OCI-LY3 (cell line): Measurements from ENCODE around the gene CEP112.

Experiments used
- H2AFZ ChIP-seq: fragments of 200-600, 300-600 bp; shearing (Covaris generic); 2 replicates; pipeline ENCODE4 v1.6.0; 2014; ENCODE audit warnings: antibody characterized with exemption, low read depth, low read length
- H3K27ac ChIP-seq: fragments of 200-600, 300-600 bp; sonication (generic); 2 replicates; pipeline ENCODE4 v1.5.1; 2014; ENCODE audit warnings: mild to moderate bottlenecking, low read length, moderate library complexity, mixed read lengths
- H3K27me3 ChIP-seq: fragments of 200-600, 300-600 bp; sonication (generic); 2 replicates; pipeline ENCODE4 v1.6.1; 2014; ENCODE audit warnings: low read depth, low read length, mixed read lengths
- H3K36me3 ChIP-seq: fragments of 200-600, 300-600 bp; sonication (generic); replicated peaks from 2 replicates; pipeline ENCODE3; 2014; ENCODE audit warnings: low read depth, low read length, mixed read lengths
- H3K4me1 ChIP-seq: fragments of 300-600, 200-600 bp; sonication (generic); 2 replicates; pipeline ENCODE4 v1.6.1; 2014; ENCODE audit warnings: low read length, mixed read lengths
- H3K4me2 ChIP-seq: fragments of 200-600, 300-600 bp; sonication (generic); 2 replicates; pipeline ENCODE4 v1.6.1; 2014; ENCODE audit warnings: low read length, mixed read lengths
- H3K4me3 ChIP-seq: fragments of 300-600, 200-600 bp; sonication (generic); 2 replicates; pipeline ENCODE4 v1.5.1; 2014; ENCODE audit warnings: antibody characterized with exemption, mild to moderate bottlenecking, low read length, moderate library complexity
- H3K79me2 ChIP-seq: fragments of 300-600, 200-600 bp; shearing (Covaris generic); 2 replicates; pipeline ENCODE4 v1.6.1; 2014; ENCODE audit warnings: mild to moderate bottlenecking, low read length, mixed read lengths
- H3K9ac ChIP-seq: fragments of 300-600, 200-600 bp; shearing (Covaris generic); 2 replicates; pipeline ENCODE4 v1.6.0; 2014; ENCODE audit warnings: mild to moderate bottlenecking, low read length, moderate library complexity
- H3K9me3 ChIP-seq: fragments of 200-600, 300-600 bp; shearing (Covaris generic); 2 replicates; pipeline ENCODE4 v1.6.1; 2014; ENCODE audit warnings: low read length, mixed read lengths; ENCODE audit not compliant: insufficient read depth
- H4K20me1 ChIP-seq: fragments of 200-600, 300-600 bp; sonication (generic); 2 replicates; pipeline ENCODE4 v1.6.1; 2016; ENCODE audit warnings: low read length, mixed read lengths; ENCODE audit not compliant: insufficient read depth
- CTCF ChIP-seq: fragments of 200-600, 300-600 bp; sonication (generic); IDR thresholded peaks from 2 replicates; pipeline ENCODE4 v1.5.1; 2014; ENCODE audit warnings: antibody characterized with exemption, low read length, low read depth
- EZH2phosphoT487 ChIP-seq: fragments of 200-600 bp; shearing (Covaris generic); IDR thresholded peaks from 2 replicates; pipeline ENCODE4 v1.6.1; 2018; ENCODE audit warnings: antibody characterized with exemption, mixed run types, low read depth

The CEP112 gene

GRCh38 chr17:65694601-65695000 is 497.3 kb downstream of the CEP112 start:
- Histone ChIP-seq H2AFZ (no peak overlapping the region), H4K20me1 (no peaks in the 10 kb centered on the region), H3K27me3 (no peaks in the 10 kb centered on the region), H3K4me2 (no peak overlapping the region), H3K36me3 (no peaks in the 10 kb centered on the region), H3K9me3 (no peaks in the 10 kb centered on the region), H3K79me2 (no peaks in the 10 kb centered on the region), H3K27ac (no peak overlapping the region), H3K4me1 (peaks cover 6% of the 10 kb centered on the region), H3K9ac (no peak overlapping the region), H3K4me3 (no peak overlapping the region)
- TF ChIP-seq EZH2phosphoT487, result no peak
- TF ChIP-seq CTCF, result no peak

- no peaks in the 10 kb centered on the region for H3K9me3 ChIP-seq
- H3K79me2 ChIP-seq, result no peaks in the 10 kb centered on the region
Measured at GRCh38 chr17:65690626-65691310, 501.2 kb downstream of the CEP112 start.

GRCh38 chr17:65688307-65688706 is 503.6 kb downstream of the CEP112 start:
- Histone ChIP-seq H3K36me3 (no peaks in the 10 kb centered on the region), H3K27me3 (no peaks in the 10 kb centered on the region), H2AFZ (no peak overlapping the region), H4K20me1 (no peaks in the 10 kb centered on the region), H3K9me3 (no peaks in the 10 kb centered on the region), H3K9ac (no peak overlapping the region), H3K27ac (no peak overlapping the region), H3K79me2 (no peaks in the 10 kb centered on the region), H3K4me3 (no peak overlapping the region), H3K4me2 (no peak overlapping the region), H3K4me1 (peaks cover 6% of the 10 kb centered on the region)
- no peak for TF ChIP-seq CTCF
- TF ChIP-seq EZH2phosphoT487, result no peak

More at GRCh38 chr17:65690626-65691310, 501.2 kb downstream of the CEP112 start:
- no peak overlapping the region for H3K4me3 ChIP-seq
- H3K4me1 ChIP-seq, result peaks cover 6% of the 10 kb centered on the region
- peak overlapping the region; percentile 13; the same call in 1 of the 2 replicates for H3K4me2 ChIP-seq
- H3K9ac ChIP-seq, result no peak overlapping the region
- TF ChIP-seq CTCF, result no peak
- no peak for TF ChIP-seq EZH2phosphoT487
- no peaks in the 10 kb centered on the region for H3K36me3 ChIP-seq
- H3K27me3 ChIP-seq, result no peaks in the 10 kb centered on the region
- no peaks in the 10 kb centered on the region for H4K20me1 ChIP-seq
- H3K27ac ChIP-seq, result no peak overlapping the region
- peak overlapping the region; percentile 37 for H2AFZ ChIP-seq

GRCh38 chr17:65685110-65685509 is 506.8 kb downstream of the CEP112 start:
- Histone ChIP-seq H2AFZ (no peak overlapping the region), H3K27ac (no peak overlapping the region), H3K36me3 (no peaks in the 10 kb centered on the region), H3K4me3 (no peak overlapping the region), H4K20me1 (no peaks in the 10 kb centered on the region), H3K4me1 (no peaks in the 10 kb centered on the region), H3K79me2 (no peaks in the 10 kb centered on the region), H3K9ac (no peak overlapping the region), H3K27me3 (no peaks in the 10 kb centered on the region), H3K4me2 (no peak overlapping the region), H3K9me3 (no peaks in the 10 kb centered on the region)
- TF ChIP-seq EZH2phosphoT487, result no peak
